Left renal cortex interstitium (tissue), 4 donors: ENCODE results near the gene FCSK. TPM values are rescaled to one million over a fixed set of nuclear protein-coding genes. Genes with fewer than 3 reads are reported as not detected.
"Not testable (repeated sequence)": the region's sequence is repeated elsewhere in the genome, so short reads cannot be mapped to it uniquely, and the experiment has no call there.

ENCODE experiments used
- DNase-seq, 4 donors: peaks; one replicate each; pipeline ENCODE4 v3.0.0-alpha.2; 2013; ENCODE audit warnings: low read depth in 4 of 4, low spot score in 2 of 4, missing footprints in 1 of 4
- polyA plus RNA-seq, 4 donors: library from polyadenylated mRNA; unstranded; fragments of 120-200 nt; gene quantifications; one replicate each; pipeline ENCODE4 v1.2.1, GENCODE V29; 2013; ENCODE audit not compliant: insufficient read length in 4 of 4

FCSK gene
- polyA plus RNA-seq: 10 to 100 TPM; 12.7 to 20.2 (median 17.8) TPM

DNA sequence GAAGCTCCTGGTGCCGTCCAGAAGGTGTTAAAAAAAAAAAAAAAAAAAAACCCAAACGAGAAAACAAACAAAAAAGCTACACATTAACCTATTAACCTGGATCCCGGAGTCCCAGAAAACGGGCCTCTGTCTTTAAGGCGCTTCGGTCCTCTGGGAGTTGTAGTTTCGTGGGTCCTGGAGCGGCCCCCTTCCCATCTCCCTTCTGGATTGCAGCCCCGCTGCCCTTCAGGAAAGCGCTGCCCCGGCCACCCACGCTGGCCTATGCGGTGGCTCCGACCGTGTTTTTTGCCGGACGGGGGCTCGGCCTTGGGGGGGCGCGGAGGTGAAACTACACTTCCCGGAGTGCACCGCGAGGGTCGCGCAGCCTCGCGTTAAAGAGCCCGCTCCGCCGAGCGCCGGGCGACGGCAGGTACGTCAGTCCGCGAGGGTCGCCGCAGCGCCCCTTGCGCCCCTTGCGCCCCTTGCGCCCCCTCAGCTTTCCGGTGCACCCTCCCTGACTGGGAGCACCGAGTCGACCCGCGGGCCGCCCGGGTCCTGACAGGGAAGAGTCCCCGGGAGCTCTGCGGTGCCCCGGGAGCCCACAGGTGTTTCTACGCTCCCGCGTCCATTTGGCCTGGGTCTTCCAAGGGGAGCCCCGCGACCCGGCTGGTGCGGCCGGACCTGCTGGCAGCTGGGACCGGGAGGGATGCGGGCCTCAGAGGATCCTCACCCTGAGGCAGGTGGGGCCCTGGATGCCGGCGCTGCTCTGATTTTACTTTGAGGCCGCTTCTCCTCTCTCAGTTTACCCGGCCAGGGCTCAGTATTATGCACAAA, at the start of gene FCSK:
Gene FCSK, plus strand, starts transcription at position 374 of the 813 bp plus-strand sequence. CDS start 8,596 bp downstream, outside the sequence.
- DNase-seq: peak in 1 of 4 donors; percentile 68

DNA sequence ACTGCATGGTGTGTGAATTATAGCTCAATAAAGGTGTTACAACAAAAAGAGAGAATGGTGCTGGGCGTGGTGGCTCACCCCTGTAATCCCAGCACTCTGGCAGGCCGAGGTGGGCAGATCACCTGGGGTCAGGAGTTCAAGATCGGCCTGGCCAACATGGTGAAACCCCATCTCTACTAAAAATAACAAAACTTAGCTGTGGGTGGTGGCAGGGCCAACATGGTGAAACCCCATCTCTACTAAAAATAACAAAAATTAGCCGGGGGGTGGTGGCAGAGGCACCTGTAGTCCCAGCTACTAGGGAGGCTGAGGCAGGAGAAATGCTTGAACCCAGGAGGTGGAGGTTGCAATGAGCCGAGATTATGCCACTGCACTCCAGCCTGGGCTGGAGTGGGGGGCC, 48.3 kb upstream of the FCSK start:
- DNase-seq: not testable (repeated sequence)

DNA sequence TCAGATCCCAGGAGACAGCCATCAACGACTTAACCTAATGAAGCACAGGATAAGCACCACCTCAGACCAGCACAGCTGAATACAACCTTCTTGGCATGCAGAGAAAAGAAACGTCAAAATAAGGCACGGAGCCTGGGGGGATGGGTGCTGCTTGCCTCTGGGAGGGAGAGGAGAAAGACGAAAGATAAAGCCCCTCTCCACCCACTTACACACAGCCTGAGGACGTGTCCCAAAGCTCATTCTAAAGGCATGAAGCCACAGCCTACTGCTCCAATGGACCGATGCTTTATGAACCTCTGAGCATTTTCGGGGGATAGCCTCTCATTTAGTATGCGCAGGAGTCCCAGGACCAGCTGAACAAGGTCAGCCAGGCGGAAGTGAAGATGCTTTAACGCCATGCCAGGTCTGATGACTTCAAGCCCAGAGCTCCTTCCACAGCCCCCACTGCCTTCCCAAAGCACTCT, 46.6 kb upstream of the FCSK start:
- DNase-seq: no peak

DNA sequence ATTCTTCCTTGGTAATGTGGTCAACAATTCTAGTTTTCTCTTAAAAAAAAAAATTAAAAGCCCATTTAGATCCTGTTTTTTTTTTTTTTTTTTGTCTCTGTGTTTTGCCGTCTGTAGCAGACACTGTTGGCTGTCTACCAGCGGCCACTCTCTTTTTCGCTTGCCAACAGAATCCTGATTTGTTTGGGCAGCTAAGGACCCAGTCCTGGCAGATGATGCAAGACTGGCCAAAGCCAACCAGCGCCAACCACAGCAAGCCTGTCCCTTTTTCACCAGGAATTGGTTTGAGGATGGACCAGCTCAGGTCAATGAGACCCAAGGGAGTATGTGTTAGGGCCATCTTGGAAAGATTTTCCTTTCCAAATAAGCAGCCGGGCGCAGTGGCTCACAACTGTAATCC, 43.7 kb upstream of the FCSK start:
- no peak for DNase-seq

DNA sequence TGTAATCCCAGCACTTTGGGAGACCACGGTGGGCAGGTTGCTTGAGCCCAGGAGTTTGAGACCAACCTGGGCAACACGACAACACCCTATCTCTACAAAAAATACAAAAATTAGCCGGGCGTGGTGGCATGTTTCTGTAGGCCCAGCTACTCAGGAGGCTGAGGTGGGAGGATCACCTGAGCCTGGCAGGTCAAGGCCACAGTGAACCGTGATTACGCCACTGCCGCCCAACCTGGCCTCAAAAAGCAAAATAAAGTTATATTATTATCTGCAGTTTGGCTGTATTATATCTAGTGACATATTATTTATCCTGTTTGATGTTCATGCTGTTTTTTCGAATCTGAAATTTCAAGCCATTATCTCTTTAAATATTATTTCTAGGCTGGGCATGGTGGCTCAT, 42.0 kb upstream of the FCSK start:
- no peak for DNase-seq

DNA sequence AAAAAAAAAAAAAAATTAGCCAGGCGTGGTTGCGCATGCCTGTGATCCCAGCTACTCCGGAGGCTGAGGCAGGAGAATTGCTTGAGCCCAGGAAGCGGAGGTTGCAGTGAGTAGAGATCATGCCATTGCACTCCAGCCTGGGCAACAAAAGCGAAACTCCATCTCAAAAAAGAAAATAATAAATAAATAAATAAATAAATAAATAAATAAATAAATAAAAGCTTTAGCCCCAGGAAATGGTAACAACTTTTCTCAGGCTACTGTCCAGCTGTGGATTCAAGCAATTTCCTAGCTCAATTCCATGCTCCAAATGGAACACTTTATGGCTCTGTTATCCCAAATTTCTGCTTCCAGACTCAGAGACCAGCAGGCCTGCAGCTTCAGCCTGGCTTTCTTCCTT, 40.8 kb upstream of the FCSK start:
- DNase-seq: not testable (repeated sequence)

DNA sequence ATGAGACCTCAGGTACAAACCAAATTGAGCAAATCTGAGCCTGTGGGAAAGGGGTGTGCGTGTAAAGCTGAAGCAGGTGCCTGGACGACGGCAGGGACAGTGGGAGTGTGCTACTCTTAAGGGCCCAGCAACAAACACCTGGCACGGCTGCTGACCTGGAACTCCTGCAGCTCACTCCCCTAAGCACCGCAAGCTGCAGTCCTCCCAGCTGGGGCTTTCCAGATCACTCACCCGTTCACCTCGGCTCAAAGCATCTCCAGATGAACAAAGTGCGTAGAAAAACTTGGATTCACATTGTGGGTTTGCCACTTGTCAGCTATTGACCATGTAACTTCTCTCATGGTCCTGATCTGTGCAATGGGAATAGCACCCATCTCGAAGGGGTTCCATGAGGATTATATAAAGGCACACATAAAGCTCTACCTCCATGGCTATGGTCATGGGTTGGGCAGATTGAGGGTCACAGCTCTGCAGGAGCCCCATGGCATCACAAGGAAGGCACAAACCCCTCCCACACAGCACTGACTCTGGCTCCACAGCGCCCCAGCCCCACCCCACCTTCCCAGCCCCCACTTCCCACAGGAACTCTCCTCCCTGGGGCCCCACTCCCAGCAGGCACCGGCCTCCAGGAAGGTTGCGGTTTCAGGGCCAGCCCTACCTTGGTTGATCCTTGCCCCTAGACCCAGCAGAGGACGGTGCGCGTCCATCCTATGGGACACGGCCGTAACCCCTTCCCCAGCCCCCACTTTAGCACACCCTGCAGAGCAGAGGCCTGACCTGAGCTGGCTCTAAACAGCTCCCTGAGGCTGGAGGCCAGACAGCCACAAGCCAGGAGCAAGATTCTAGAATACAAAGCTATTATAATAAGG, 37.4 kb upstream of the FCSK start:
- DNase-seq: no peak

DNA sequence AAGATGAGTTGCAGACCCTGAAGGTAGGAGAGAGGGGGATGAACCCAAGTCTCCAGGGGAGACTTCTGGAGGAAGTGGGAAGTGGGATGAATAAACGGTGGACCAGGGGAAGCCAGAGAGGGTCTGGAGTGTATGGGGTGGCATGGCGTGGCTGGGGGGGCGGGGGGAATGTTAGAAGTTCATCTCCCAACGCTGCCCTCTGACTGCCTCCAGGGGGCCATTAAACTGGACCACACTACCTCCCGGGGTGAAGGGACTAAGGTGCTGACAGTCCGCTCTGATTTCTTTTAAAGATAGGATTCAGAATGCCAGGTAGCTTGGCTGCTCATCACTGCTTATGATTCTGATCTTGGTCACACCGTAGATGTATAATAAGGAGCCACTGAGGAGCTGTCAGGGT, 36.7 kb upstream of the FCSK start:
- DNase-seq: no peak

DNA sequence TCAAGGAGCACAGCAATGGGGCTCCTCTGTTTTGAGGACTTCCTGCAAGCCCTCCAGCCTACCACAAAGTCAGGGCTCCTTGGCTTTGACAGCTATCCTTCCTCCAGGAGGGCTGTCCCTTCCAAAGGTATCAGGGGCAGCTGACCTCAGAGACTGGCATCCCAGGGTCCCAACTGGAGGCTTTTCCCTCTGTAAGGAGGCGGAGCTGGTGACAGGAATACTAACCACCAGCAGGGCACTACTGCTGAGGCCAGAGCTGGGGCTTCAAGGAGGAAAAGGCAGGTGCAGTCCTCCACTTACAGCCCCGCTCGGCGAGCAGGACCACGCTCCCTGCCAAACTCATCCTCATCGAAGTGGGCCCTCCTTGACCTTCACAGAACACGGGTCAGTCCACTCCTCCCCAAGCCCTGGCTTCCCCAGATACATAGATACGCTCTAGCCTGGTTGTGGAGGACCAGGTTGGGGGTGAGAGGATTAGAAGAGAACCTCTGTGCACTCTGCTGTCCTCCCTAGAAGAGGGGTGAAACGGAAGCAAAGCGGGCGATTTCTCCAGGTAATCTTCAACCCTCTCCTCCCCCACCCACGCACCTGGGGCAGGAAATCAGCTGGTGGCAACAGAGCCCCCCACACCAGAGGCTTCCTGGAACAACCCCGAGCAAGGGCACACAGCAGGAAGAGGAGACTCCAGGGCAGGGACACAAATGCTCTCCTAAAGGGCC, 36.0 kb upstream of the FCSK start:
- no peak for DNase-seq

DNA sequence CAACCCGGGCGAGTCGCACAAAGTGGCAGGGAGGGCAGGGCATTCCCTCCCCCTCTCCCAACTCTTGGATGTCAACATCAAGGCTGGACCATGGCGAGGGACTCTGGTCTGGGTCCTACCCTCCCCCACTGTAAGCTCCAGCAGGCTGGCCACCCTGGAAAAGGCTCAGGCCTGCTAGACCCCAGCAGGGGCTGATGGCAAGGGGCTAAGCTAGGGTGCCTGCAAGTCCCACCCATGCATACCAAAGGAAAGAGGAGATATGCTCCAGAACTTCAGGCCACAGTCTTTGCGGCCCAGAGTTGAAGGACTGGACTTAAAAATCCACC, 35.4 kb upstream of the FCSK start:
- DNase-seq: no peak

DNA sequence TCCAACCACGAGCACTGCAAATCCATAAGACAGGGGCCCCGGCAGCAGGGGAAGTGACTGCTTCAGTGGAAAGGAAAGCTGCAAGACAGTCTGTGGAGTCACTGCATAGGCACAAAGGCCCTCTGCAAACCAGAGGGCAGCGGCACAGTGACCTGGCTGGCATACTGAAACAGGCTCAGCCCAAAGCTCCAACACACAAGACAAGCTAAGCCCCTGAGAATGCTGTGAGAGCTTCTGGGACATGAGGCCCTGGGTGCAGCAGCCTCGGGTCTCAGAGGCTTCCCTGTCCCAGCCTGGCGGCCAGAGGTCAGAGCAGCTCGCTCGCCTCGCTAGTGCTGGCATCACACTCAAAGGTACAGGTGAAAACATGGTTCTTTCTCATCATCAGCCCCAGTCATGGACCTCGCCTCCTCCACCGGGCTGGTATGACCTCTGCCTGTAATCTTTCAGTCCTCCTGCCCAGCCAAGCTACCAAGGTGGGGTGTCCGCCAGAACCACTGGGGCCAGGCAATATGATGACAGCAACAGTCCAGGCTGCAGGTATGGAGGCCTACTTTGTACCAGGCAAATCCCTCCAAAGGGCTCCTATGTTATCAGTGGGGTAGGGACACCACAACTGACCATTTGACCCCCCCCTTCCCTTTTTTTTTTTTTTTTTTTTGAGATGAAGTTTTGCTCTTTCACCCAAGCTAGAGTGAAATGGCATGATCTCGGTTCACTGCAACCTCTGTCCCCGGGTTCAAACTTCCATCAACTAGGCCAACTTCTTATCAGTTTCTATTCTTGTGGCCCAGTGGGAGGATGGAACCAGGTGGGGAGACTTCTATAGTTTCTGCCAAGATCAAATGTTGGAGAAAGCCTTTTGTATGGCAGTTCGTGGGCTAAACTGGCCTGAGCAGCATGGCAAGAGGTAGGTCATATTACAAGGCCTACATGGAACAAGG, 34.7 kb upstream of the FCSK start:
- no peak for DNase-seq

DNA sequence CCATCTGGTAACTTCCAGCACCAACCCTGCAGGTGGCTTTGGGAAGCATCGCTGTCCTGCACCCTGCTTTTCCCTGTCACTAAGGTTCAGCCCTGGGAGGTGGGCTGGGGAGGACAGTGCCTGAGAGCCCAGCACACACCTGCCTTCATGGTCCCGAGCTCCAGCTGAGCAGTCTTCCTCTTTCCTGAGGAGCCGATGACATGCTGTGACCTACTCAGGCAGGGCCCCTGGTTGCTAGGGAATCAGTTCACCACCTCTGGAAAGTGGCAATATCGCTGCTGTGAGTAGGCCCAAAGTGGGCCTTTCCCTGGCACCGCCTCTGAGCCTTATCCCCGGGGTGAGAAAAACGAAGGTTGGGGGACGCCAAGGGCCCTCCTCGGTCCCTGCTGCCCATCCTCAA, 33.4 kb upstream of the FCSK start:
- no peak for DNase-seq

DNA sequence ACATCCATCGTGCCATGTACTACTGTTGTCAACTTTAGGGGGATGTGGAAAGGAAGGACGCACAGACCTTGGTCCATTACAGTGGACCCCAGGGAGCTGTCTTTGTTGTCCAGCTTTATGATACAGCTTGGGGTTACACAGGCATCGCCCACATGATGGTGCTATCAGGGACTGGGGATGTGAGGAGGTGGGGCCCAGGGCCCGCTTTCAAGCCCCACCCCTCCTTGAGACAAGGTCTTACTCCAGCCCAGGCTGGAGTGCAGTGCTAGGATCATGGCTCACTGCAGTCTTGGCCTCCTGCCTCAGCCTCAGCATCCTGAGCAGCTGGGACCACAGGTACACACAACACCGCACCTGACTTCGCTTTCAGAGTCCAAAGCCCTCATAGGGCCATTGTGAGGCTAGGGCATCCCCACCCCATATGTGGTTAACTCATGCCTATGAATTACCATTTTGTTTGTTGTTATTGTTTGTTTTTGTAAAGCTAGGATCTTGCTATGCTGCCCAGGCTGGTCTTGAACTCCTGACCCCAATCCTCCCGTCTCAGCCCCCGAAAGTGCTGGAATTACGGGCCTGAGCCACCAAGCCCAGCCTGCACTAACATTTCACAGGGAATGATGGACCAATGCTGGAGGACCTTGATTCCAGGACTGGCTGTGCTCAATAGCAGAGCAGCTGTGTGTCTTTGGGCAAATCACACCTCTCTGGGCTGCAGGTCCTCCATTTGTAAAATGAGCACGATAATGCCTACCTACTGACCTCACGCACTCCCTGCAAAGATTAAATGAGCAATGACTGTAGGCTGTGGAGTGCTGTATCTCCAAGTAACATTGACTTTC, 32.7 kb upstream of the FCSK start:
- no peak for DNase-seq

DNA sequence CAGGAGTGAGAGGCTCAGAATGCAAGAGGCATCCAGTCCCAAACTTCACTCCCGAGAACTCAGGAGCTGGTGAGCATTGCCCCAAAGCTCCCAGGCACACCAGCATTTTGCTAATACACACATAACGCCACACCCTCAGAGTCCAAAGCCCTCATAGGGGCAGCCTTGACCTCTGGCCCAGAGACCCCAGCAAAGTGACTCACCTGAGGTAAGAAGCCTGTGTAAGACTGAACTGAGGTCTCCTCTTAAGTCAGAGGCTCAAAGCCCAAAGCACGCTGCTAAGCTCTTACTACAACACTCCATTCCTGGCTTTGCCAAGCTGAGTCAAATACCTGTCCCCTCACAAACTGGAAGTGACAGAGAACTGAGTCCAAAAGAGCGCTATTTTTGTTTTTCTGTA, 31.9 kb upstream of the FCSK start:
- no peak for DNase-seq

DNA sequence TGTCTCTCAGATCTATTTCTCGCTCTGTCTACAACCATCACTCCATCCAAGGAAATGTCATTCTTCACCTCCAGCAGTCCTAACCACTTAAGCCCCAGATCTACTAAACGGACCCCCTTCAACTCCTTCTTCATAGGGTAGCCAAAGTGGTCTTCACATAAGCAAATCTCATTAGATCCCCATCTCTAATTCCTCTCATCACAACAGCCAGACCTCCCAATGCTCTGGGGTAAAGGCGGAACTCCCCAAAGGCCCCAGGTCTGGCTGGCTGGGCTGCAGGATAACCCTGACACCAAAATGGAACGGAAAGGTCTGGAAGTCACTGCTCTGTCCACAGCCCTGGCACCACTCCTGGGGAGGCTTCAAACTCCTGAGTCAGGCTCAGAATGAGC, 26.6 kb upstream of the FCSK start:
- no peak for DNase-seq

DNA sequence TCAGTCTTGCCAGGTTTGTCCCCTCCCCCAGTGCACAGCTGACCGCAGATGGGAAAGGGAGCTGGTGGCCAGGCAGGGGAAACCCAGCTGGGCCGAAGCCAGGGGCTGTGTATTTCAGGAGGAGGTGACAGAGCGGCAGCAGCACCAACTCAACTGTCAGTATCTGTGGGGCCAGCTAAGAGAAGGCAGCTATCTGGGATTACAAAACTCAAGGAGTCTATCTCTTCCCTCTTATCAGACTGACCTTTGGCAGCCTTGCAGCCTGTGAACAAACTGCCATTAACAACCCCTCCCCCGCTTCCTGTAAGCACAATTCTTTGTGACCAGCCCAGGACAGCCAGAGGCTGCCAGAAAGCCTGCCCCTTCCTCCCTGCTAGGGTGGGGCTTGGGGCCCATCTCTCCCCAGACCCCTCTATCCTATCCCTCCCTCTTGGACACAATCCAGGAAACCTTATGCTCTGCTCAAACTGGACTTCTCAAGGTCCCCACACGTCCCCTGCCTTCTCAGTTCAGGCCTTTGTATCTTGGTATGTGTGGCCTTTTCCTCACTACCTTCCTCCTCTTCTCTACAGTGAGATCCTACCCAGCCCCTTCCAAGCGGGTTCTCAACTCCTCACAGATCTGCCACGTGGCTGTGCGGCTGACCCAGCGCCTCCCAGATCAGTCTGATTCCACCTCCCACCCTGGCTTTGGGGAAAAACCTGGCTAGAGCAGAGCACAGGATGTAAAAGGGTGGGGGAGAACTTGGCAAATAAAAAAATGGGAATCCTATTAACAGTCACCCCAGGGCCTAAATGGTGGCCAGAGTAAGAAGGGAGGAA, 26.0 kb upstream of the FCSK start:
- DNase-seq: peak; percentile 72 to 85 (median 75)

DNA sequence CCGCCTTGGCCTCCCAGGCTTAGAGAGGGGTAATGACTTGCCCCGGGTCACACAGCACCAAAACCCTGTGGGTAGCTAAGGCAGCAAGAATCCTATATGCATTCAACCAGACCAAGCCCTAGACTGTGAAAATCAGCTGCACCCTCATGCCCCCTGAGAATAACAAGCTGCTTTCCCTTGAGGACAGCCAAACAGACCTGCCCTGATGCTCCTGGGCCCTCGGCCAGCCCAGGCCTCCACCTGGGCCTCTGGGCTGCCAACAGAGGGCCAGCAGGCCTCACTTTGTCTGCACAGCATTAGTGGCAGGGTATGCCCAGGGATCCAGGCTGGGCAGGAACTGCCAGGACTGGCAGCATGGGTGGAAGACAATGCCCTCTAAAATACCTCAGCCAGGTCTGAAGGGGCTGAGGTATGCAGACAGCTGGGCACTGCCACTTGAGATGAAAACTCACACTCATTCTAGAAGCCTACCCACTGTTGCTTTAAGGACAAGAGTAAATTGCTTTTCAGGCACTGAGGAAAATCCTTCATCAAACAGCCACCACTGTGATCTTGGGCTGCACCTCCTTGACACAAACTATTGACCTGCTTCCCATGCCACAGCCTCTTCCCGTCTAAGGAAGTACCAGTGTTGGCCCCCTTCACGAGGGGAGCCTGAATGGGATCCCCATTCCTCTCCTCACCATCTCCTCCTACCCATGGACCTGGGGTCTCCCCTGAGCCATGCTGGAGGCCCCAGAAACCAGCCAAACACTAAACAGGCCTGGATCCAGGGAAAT, 24.3 kb upstream of the FCSK start:
- DNase-seq: no peak
